ENCODE results near the gene RRP12.

DNA sequence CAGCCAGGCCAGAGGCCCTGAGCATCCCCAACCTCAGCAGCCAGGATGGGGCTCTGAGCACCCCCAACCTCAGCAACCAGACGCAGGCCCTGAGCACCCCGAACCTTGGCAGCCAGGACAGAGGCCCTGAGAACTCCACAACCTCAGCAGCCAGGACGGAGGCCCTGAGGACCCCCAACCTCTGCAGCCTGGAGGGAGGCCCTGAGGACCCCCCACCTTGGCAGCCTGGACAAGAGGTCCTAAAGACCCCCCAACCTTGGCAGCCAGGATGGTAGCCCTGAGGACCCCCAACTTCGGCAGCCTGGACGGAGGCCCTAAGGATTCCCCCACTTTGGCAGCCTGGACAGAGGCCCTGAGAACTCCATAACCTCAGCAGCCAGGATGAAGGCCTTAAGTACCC is 17.0 kb downstream of the RRP12 start:
- no peak for TF ChIP-seq EZH2 (IDR thresholded peaks at IDR 0.05; ENCODE audit: insufficient read depth, poor library complexity, severe bottlenecking)
- no peak for TF ChIP-seq EZH2phosphoT487 (IDR thresholded peaks at IDR 0.05; ENCODE audit: insufficient read depth, low read depth)

Data from GM23248 (cell line).